HG02943 (cell line): ENCODE results near the gene CCR6.

Experiments used
- ATAC-seq: cut with Tn5 transposase; IDR thresholded peaks from one replicate; pipeline ENCODE4 v1.9.1; 2021; ENCODE audit warnings: mild to moderate bottlenecking, low read depth, moderate library complexity; ENCODE audit not compliant: unreplicated experiment

CCR6 gene

DNA sequence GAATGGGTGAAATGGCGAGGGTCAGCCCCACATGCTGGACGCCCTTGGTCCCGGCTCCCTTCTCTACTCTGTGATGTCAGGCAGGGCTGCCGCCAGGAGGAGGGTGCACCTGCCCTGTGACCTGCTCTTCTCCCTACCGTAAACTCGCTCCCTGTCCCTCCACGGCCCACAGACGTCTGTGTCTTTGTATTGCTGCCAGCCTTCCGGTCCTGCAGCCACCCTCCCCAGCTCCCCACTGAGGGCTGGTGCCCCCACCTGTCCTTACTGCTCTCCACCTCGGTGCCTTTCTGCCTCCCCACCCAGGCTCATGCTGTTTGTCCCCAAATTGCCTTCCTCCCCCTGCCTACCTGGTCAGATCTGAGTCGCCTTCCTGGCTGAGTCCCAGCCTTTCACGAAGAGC, 4.1 kb upstream of the CCR6 start:
- no peak for ATAC-seq

DNA sequence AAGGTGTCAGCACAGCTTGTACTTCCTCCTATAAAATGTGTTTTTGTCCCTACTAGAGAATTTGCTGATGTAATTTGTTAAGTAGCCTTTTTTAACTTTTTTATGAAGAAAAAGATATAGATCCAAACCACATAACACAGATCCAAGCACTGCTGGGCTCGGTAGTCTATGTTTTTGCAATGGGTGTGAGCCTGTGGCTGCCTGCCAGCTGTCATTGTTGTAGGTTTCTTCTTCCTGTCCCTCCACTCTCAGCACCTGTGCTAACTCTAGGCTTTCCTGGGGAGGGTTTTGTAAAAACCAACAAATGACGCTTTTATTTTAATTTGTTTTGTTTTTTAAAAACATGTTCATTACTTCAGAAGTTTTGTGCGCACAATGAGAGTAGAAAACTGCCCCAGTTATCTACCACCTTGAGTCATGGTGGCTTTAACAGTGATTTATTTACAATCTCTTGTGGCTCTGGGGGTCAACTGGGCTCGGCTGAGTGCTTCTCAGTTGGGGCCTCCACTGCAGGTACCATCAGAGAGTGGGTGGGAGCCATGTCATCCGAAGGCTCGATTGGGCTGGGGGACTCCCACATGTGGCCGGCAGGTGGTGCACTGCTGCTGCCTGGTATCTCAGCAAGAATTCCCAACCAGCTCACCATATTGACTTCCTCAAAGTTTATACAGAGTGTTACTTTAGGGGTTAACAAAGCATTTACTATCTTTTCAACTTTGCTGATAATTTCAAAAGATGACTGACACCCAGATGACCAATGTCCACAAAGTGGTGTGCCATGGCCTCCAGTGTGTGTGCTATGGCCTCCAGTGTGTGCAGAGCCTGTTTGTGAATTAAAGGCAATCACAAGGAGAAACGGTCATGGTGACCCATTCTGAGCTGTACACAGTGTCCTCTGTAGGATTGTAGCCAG, 3.0 kb upstream of the CCR6 start:
- ATAC-seq: no peak

DNA sequence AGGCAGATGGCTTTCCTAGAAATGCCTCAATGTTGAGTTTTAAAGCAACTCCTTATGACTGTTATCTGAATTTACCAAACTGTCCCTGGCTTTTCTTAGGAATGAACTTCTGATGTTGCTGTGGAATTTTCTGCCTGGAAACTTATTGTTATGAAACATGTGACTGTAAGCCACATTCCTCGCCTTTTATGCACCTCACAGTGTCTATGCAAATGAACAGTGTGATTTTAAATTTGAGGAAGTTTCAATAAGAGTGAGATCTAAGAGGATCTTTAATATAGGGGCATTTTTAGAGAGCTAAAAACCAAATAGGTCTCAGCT, 2.4 kb upstream of the CCR6 start:
- no peak for ATAC-seq

DNA sequence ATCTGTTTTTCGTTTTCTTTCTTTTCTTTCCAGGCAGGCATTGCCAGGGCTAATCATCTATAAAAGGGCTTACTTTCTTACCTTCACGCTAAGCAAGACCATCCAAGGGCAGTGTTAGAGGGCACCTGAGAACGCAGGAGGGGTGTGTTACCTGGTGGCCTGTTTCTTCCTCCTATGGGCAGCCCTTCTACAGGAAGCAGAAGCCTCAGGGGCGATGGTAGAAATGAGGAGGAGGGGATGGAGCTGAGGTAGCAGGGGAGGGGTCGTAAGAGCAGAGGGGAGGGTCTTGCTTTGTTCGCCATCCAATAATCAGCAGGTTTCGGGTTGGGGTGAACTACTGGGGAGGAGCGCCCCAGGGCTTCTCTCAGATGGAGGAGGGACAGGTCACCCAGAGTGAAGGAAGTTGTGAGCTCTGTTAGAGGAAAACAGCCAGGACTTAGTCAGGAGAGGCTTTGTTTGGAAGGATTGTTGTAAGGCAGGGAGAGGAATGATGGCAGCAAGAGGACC, 1.5 kb upstream of the CCR6 start:
- ATAC-seq: no peak

DNA sequence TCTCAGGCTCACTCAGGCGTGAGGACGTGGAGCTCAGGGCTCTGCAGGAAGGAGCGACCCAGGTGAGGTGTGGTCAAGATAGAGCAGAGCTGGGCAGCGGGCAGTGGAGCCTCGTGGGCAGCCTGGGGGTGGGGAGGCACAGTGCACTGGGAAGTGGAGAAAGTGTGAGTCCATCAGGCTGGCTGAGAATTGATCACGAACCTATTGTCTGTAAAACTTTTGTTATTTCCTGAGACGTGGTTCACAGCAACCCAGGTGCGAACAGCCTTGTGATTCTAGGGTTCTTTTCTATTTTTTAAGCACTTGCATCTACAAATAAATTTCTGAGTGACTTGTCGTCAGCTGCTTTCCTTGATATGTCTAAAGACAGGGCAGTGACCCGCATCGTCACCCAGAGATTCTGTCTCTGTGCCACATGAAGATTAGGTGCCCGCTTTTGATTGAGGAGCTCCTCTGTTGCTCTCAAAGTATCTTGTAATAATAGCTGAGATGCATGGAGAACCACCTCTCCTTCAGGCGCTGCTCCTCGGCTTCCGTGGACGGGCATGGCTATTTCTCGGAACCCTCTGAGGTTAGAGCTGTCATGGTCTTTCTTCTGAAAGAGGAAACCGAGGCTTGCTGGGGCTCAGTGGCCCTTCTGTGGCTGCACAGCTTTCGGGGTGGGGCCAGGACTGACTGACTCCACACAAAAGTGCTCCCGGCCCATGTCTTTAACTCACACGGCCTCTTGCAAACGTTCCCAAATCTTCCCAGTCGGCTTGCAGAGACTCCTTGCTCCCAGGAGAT, 662 bp upstream of the CCR6 start:
- ATAC-seq: no peak

DNA sequence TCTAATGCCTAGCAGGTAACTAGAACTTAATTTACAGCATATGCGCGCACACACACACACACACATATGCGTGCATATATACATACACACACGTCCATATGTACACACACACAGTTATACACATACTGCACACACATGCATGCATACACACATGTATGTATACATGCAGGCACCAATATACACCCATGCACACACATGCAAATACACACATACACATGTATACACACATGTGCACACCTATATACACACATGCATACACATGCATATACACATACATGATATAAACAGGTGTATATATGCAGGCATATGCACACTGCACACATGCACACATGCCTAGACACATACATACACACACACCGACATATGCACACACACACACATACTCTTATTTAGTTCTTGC, 1.9 kb downstream of the CCR6 start:
- no peak for ATAC-seq

DNA sequence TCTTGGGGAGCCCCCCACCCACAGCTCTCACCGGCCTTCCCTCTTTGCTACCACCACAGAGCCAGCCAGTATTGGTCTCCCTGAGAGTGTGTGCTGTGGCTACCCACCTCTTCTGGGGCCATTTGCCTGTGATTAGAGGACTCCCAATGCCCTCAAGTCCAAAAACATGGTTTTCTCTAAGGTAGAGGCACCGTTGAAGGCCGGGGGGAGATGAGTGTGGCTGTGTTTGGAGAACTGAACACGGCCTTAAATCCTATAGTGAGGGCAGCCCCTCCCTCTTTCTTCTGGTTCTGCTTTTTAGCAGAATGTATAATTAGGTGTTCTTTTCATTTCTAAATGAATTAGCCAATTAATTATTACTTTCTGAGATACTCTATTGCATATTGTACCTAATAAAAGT, 2.5 kb downstream of the CCR6 start:
- no peak for ATAC-seq

DNA sequence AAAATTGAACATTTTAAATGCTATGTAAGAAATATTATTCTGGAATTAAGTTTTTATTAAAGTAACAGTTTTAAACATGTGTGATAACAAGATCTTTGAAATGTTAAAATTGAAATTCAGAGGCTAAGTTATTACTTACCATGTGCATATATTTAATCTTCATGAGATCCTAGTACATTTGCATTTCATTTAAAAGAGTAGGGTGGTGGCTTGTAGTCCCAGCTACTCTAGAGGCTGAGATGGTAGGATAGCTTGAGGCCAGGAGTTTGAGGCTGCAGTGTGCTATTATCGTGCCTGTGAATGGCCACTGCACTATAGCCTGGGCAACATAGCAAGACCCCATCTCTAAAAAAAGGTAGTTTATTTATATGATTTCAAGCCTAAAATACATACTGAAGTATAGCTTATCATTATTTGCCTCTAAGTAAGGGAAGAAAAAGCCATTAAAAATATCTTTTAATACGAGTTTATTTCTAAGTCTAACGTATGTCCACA, 3.0 kb downstream of the CCR6 start:
- no peak for ATAC-seq

DNA sequence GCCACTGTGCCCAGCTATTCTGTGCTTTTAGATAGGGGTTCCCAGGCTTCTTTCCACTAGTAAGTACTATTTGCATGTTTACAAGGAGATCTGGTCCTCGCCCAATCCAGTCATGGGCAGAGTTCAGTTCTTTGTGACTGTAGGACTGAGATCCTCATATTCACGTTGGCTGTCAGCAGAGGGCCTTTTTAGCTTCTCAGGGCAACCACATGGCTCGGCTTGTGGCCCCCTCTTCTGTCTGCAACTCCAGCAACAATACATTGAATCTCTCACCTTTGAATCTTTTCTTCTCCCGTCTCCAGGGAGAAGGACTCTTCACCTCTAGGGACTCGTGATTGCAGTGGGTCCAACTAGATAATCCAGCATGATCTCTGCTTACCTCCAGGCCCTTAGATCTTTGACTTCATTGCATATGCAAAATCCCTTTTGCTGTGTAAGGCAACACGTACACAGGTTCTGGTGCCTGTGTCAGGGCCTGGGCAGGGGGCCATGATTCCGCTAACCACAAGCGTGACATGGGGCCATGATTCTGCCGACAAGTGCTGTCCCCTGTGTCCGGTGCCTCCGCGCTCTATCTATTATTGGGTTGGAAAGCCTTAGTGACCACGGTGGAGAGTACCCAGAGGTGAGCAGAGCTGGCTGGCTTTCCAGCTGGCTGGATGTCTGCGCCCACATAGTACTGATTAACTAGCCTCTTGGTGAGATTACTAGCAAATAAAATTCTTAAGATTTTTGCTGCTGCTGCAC, 5.1 kb downstream of the CCR6 start:
- peak; percentile 58 for ATAC-seq

DNA sequence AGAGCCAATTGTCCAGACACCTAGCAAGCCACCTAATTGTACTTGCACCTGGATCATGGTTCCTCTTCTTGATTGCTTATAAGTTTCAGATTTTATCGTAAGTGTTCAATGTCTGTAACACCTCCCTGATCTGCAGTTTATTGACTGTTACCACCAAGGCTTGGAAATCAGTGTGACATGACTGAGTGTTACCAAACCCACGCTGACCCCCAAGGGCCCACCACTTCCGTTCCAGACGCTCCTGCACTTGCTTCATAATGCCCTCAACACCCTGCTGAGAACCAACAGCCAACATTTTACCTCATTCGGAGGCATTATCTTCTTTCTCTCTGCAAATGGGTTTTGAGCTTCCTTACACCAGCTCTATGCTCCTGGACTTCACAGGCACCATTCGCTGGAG, 6.3 kb downstream of the CCR6 start:
- ATAC-seq: no peak

DNA sequence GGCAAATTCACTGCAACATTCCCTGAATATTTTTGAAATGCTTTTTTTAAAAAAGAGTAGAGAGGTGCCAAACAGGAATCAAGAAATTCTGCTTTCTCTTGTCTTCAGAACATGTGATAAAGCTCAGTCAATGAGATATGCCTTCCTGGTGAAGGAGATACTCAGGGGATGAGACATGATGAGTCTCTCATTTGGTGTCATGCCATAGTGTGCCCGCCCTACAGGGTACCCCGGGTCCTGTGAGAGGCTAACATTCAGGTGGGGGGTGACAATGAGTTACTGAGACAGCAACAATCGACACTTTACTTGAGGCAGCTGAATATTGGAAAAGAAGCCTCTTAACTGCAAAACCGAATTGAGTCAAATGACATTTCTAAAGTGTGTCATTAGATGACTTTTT, 6.7 kb downstream of the CCR6 start:
- no peak for ATAC-seq

DNA sequence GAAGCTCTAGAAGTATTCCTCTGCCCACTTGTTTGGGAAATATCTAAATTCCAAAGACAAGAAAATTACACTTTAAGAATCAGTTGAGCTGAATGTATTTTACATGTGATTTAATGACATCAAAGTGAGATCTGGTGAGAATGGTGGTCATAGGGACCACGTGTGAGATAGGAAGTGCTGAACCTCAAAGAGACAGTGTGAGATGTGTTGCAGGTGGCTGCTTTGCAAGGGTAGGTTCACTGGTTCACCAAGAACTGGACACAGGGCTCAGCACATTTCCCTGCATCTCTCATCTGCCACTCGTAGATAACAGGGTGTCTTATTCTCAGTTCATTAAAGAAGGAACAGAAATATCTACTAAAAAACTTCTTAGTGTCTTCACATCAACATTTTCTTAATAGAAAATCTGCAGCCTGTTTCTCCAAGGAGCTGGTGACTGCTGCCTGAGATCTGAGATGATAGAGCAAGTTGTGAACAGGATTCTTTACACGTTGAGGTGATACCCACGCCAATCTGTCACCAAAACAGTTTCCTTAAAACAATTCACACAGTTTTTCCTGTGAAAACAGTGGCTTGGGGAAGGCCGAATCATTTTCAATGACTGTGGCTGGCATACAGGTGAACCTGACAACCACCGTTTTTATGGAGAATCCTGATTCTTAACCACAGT, 7.2 kb downstream of the CCR6 start:
- ATAC-seq: no peak

DNA sequence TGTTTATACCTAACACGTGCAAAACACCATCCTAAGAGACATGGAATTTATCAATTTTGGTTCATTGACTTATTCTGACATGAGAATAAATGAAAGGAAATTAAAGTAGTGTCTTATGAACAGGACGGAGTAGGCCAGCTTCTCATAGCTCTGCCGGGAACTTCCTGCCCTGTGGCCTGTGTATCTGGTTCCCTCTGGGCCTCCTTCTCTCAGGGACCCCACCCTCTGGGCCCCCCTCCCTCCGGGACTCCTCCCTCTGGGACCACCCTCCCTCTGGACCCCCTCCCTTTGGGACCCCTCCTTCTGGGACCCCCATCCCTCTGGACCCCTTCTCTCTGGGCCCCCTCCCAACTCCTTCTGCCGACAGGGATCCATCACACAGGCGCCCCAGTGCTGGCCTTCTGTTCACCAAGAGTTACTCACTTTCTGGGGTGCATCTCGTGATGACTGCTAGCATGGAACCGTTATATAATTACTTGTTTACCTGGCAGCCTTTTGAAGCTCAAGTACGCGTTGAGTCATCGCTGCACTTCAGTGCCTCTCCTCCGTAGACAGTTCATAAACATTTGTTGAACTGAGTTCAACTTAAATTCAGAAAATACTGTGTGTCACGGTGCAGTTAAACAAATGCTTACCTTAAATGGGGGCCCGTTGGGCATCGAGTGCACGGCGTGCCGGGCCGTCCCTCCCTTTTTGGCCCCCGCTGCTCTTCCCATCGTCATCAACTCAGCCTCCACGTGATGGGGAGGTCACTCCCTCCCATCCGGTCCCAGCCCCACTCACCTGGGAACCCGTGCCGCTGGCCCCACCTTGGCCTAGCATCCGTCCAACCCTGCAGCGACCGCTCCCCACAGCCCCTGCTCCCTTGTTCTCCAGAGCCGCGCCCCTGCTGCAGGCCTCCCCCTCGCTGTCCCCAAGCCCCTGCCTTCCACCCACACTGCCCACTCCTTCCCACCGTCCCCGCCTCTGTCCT, 8.1 kb downstream of the CCR6 start:
- no peak for ATAC-seq

DNA sequence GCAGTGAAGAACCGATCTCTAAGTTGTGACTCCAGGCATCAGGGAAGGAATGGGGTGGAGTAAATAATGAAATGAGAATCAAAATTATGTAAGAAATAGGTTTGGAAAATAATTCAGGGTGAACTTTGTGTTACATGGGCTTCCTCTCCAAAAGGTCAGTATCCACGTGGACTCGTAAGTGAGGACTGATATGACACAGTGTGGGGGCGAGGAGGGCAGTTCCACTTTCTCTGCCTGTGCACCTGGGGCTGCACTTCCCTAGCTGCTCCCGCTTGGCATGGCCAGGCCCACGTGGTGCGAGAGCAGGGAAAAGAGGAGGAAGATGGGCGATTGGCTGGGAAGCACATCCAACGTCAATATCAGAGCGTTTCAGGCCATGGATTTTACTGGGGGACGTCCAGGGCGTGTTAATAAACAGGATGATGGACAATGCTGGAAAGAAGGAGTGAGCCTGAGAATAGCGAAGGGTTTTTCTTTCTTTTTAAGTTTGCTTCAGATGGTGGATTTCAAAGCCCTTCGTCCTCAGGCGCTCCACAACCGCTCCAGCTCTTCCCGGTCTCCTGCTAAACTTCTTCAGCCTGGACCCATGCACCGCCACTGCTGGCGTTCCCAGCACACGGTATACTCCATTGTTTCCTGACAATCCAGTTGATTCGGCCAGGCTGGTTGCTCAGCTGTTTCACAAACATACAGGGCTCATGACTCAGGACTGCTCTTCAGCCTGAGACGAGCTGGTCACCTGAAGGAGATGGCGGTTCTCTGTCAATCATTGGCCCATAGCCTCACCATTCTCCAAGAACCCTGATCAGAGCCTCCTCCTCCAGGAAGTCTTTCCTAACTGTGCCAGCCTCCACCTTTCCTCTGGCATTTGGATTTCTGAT, 11.8 kb downstream of the CCR6 start:
- no peak for ATAC-seq

DNA sequence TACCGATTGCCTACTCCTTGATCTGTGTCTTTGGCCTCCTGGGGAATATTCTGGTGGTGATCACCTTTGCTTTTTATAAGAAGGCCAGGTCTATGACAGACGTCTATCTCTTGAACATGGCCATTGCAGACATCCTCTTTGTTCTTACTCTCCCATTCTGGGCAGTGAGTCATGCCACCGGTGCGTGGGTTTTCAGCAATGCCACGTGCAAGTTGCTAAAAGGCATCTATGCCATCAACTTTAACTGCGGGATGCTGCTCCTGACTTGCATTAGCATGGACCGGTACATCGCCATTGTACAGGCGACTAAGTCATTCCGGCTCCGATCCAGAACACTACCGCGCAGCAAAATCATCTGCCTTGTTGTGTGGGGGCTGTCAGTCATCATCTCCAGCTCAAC, 13.5 kb downstream of the CCR6 start:
- ATAC-seq: no peak

DNA sequence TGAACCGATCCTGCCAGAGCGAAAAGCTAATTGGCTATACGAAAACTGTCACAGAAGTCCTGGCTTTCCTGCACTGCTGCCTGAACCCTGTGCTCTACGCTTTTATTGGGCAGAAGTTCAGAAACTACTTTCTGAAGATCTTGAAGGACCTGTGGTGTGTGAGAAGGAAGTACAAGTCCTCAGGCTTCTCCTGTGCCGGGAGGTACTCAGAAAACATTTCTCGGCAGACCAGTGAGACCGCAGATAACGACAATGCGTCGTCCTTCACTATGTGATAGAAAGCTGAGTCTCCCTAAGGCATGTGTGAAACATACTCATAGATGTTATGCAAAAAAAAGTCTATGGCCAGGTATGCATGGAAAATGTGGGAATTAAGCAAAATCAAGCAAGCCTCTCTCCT, 14.2 kb downstream of the CCR6 start:
- ATAC-seq: no peak

DNA sequence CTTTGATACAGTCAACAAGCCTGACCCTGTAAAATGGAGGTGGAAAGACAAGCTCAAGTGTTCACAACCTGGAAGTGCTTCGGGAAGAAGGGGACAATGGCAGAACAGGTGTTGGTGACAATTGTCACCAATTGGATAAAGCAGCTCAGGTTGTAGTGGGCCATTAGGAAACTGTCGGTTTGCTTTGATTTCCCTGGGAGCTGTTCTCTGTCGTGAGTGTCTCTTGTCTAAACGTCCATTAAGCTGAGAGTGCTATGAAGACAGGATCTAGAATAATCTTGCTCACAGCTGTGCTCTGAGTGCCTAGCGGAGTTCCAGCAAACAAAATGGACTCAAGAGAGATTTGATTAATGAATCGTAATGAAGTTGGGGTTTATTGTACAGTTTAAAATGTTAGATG, 15.0 kb downstream of the CCR6 start:
- ATAC-seq: no peak

DNA sequence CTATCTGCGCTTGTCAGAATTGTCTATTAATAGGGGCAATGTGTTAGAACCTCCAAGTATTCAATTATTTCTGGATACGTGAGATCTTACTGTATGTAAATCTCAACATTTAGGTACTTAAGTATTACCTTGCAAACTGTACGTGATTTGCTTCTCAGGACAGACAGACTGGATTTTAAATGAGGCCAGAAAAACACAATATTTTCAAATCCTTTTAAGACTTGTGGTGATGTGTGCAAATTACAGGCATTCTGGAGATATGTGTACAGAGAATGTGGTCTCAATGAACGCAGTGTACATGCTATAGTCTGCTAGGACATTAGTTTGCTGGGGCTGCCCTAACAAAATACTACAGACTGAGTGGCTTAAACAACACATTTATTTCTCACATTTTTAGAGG, 16.9 kb downstream of the CCR6 start:
- ATAC-seq: no peak
